NCI-H524 (cell line): ENCODE measurements around the gene MIAT.
"Not testable (repeated sequence)": the region's sequence is repeated elsewhere in the genome, so short reads cannot be mapped to it uniquely, and the experiment has no call there.

Experiments used
- DNase-seq, 2 experiments: peaks; one replicate each; lab custom pipeline; 2025; lab: John Stamatoyannopoulos, UW

The MIAT gene

GRCh38 chr22:26656891-26657851 lies at the start of gene MIAT:
MIAT (plus strand) TSS chr22:26657588.
- DNase-seq = peak; percentile 61

- no peak for DNase-seq
Observed at GRCh38 chr22:26608129-26608528, 49.3 kb upstream of the MIAT start.

- no peak for DNase-seq
Observed at GRCh38 chr22:26609287-26609686, 48.1 kb upstream of the MIAT start.

- no peak for DNase-seq
Observed at GRCh38 chr22:26610072-26610958, 47.1 kb upstream of the MIAT start.

- DNase-seq = no peak
Observed at GRCh38 chr22:26610996-26611395, 46.4 kb upstream of the MIAT start.

- DNase-seq = no peak
Observed at GRCh38 chr22:26612652-26613051, 44.7 kb upstream of the MIAT start.

- not testable (repeated sequence) for DNase-seq
Observed at GRCh38 chr22:26613753-26614152, 43.6 kb upstream of the MIAT start.

GRCh38 chr22:26614322-26614721 lies 43.1 kb upstream of the MIAT start:
- DNase-seq = no peak

GRCh38 chr22:26615149-26615548 lies 42.2 kb upstream of the MIAT start:
- no peak for DNase-seq

GRCh38 chr22:26615830-26616435 lies 41.5 kb upstream of the MIAT start:
- no peak for DNase-seq

GRCh38 chr22:26616650-26617049 lies 40.7 kb upstream of the MIAT start:
- DNase-seq = peak; percentile 51 to 67

- no peak for DNase-seq
Observed at GRCh38 chr22:26617271-26618199, 39.9 kb upstream of the MIAT start, which contains the start of gene CRYBB1. CRYBB1 (minus strand) TSS chr22:26618027; CDS start chr22:26616319, 1,708 bp downstream.

GRCh38 chr22:26618455-26618854 lies 38.9 kb upstream of the MIAT start:
- no peak for DNase-seq

GRCh38 chr22:26619510-26619909 lies 37.9 kb upstream of the MIAT start:
- DNase-seq = no peak

GRCh38 chr22:26620197-26620596 lies 37.2 kb upstream of the MIAT start:
- DNase-seq = no peak

- DNase-seq = no peak
Observed at GRCh38 chr22:26621663-26622062, 35.7 kb upstream of the MIAT start, which contains the start of gene CRYBA4. CRYBA4 (plus strand) TSS chr22:26621963; CDS start chr22:26622597, 634 bp downstream.

- no peak for DNase-seq
Observed at GRCh38 chr22:26623984-26624383, 33.4 kb upstream of the MIAT start.

GRCh38 chr22:26624803-26625202 lies 32.6 kb upstream of the MIAT start:
- DNase-seq = no peak

GRCh38 chr22:26629988-26630761 lies 27.2 kb upstream of the MIAT start:
- no peak for DNase-seq

- no peak for DNase-seq
Observed at GRCh38 chr22:26631282-26631681, 26.1 kb upstream of the MIAT start.
